ENCODE measurements around the gene LHFPL2. TPM values are rescaled to one million over a fixed set of nuclear protein-coding genes. Genes with fewer than 3 reads are reported as not detected.
"Not testable (repeated sequence)": the region's sequence is repeated elsewhere in the genome, so short reads cannot be mapped to it uniquely, and the experiment has no call there.

The LHFPL2 gene
- total and polyA plus RNA-seq, 9 donors: 20.3 to 45.1 (median 27.9) TPM

DNA sequence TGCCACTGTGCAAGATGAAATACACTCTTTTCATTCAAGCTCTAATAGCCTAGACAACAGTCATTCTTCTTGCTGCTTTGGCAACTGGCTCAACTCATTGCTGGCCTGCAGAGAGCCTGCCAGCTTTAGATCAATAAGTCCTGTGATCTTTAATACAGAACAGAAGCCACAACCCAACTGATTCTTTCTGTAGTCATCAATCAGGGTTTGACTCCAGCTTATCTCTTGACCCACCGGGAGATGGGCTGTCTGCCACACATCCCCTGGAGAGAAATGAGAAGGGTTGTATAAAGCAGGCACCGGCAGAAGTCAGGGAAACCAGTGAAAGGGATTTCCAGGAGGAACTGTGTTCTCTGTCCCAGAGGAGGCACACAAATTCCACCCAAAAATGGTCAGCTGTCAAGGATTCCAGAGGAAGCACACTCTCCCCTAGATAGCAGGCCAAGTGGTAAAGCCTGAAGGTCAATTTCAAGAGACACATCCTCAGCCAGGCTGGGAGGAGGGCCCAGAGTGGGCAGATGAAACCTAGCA lies 24.5 kb downstream of the LHFPL2 start:
- 8 to 25% (median 16%) methylated on average over 2 of the region's 2 CpGs for WGBS, 3 donors
- no peak overlapping the region for H3K27ac ChIP-seq
- H3K9me3 ChIP-seq: no peaks in the 10 kb centered on the region
- peaks cover 5% of the 10 kb centered on the region for H3K4me1 ChIP-seq (ENCODE audit: insufficient read depth)
- no peaks in the 10 kb centered on the region for H3K27me3 ChIP-seq
- TF ChIP-seq, protein P1, sequence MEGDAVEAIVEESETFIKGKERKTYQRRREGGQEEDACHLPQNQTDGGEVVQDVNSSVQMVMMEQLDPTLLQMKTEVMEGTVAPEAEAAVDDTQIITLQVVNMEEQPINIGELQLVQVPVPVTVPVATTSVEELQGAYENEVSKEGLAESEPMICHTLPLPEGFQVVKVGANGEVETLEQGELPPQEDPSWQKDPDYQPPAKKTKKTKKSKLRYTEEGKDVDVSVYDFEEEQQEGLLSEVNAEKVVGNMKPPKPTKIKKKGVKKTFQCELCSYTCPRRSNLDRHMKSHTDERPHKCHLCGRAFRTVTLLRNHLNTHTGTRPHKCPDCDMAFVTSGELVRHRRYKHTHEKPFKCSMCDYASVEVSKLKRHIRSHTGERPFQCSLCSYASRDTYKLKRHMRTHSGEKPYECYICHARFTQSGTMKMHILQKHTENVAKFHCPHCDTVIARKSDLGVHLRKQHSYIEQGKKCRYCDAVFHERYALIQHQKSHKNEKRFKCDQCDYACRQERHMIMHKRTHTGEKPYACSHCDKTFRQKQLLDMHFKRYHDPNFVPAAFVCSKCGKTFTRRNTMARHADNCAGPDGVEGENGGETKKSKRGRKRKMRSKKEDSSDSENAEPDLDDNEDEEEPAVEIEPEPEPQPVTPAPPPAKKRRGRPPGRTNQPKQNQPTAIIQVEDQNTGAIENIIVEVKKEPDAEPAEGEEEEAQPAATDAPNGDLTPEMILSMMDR (IDR thresholded peaks at IDR 0.05): no peak
- TF ChIP-seq EP300 (IDR thresholded peaks at IDR 0.05) (no peak), POLR2A (IDR thresholded peaks at IDR 0.05) (no peak)
- no peak overlapping the region for H3K4me3 ChIP-seq
- no peaks in the 10 kb centered on the region for H3K36me3 ChIP-seq
- no peak for DNase-seq
- intact Hi-C loops (cut with DNase I): no loop called here

DNA sequence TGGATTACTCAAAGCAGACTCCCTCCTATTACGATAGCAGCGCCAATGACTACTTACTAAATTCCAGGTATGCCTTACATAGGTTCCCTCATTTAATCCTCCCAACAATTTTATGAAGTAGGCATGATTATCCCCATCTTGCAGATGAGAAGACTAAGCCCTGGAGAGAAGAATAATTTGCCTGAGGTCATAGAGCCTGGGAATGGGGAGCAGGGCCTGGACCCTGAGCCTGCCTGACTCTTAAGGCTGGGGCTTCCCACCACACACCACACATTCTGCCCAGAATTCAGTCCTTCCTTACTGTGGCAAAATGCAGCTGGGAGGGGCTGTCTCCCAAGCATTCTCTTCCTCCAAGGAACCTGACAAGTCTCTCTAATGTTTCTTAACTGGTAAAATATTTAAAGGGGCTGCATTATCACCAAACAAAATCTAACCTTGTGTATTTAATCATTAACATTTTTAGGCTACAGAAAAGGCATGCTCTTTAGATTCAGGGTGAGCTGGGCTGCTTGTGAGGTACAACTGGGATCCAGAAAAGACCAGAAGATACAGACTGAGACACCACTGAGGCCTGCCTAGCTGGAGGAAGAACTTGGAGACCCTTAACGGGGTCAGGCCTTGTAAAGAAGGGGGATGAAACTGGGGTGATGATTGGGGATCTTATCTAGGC lies 26.1 kb downstream of the LHFPL2 start:
- H3K4me3 ChIP-seq: no peak overlapping the region
- 85 to 95% (median 94%) methylated on average over 3 of the region's 3 CpGs for WGBS, 3 donors

DNA sequence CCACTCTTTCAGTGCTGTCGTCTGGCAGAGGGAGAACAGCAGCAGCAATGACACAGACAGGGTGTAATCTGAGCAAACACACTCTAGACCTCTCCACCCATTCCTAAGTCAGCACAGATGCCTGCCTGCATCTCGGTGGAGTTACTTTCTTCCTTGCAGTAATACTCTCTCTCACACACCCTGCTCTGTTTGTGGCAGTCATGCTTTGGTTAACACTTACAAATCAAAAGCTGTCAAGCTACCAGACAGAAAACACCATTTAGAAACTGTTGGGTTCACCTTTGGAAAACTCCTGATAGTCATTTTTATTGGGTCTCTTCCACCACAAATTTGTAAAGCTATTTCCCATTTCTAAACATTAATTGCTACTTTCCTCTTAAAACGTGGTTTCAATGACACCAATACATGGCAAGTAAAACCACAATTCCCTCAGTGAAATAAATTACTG lies 27.3 kb downstream of the LHFPL2 start:
- intact Hi-C loops (cut with DNase I): no loop called here
- no peak overlapping the region for H3K27ac ChIP-seq
- H3K4me3 ChIP-seq: no peak overlapping the region
- no peak for TF ChIP-seq POLR2A (IDR thresholded peaks at IDR 0.05)
- TF ChIP-seq, protein P1 (IDR thresholded peaks at IDR 0.05): no peak
- H3K4me1 ChIP-seq (ENCODE audit: insufficient read depth): peaks cover 5% of the 10 kb centered on the region
- no peaks in the 10 kb centered on the region for H3K9me3 ChIP-seq
- no peaks in the 10 kb centered on the region for H3K27me3 ChIP-seq
- no peaks in the 10 kb centered on the region for H3K36me3 ChIP-seq
- no peak for DNase-seq
- WGBS, 3 donors: 46 to 50% (median 49%) methylated on average over 3 of the region's 3 CpGs

More for the DNA sequence above, 26.1 kb downstream of the LHFPL2 start:
- Histone ChIP-seq H3K27ac (no peak overlapping the region), H3K4me1 (ENCODE audit: insufficient read depth) (peaks cover 5% of the 10 kb centered on the region), H3K27me3 (no peaks in the 10 kb centered on the region), H3K9me3 (no peaks in the 10 kb centered on the region), H3K36me3 (no peaks in the 10 kb centered on the region)
- intact Hi-C loops (cut with DNase I): no loop called here
- TF ChIP-seq, protein P1 (IDR thresholded peaks at IDR 0.05): no peak
- TF ChIP-seq POLR2A (IDR thresholded peaks at IDR 0.05) (no peak), EP300 (IDR thresholded peaks at IDR 0.05) (no peak)
- no peak for DNase-seq

DNA sequence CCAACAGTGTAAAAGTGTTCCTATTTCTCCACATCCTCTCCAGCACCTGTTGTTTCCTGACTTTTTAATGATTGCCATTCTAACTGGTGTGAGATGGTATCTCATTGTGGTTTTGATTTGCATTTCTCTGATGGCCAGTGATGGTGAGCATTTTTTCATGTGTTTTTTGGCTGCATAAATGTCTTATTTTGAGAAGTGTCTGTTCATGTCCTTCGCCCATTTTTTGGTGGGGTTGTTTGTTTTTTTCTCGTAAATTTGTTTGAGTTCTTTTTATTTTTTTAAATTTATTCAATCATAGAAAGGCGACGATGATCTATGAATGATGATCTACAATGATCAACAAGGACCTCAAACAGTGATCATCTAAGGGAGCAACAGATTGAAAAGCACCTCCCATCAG lies 28.5 kb downstream of the LHFPL2 start:
- H3K4me3 ChIP-seq; H3K4me1 ChIP-seq (ENCODE audit: insufficient read depth); H3K27ac ChIP-seq; H3K9me3 ChIP-seq; intact Hi-C loops (cut with DNase I); H3K27me3 ChIP-seq; H3K36me3 ChIP-seq; DNase-seq: not testable (repeated sequence)
- 97 to 99% (median 98%) methylated on average over 4 of the region's 4 CpGs for WGBS, 3 donors

DNA sequence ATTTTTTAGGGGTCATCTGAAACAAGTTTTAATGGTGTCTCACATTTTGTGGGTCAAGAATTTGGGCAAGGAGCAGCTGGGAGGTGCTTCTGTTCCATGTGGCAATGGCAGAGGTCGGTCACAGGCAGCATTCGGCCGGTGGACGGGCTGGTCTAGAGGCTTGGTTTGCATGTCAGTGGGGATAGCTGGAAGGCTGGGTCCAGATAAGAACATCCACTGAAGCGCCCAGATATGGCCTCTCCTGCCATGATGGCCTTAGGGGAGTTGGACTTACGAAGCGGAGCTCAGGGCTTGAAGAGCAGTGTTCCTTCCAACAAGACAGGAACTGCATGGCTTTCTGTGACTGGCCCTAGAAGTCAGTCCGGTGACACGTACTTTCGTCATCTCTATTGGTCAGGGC lies 30.3 kb downstream of the LHFPL2 start:
- Histone ChIP-seq H3K4me3 (no peak overlapping the region), H3K36me3 (no peaks in the 10 kb centered on the region), H3K9me3 (no peaks in the 10 kb centered on the region), H3K4me1 (ENCODE audit: insufficient read depth) (no peaks in the 10 kb centered on the region), H3K27ac (no peak overlapping the region), H3K27me3 (no peaks in the 10 kb centered on the region)
- DNase-seq: no peak
- TF ChIP-seq POLR2A (IDR thresholded peaks at IDR 0.05) (no peak), EP300 (IDR thresholded peaks at IDR 0.05) (no peak)
- TF ChIP-seq, protein P1 (IDR thresholded peaks at IDR 0.05): no peak
- 88 to 99% (median 97%) methylated on average over 10 of the region's 10 CpGs for WGBS, 3 donors
- intact Hi-C loops (cut with DNase I): no loop called here
